Measurements from ENCODE around the gene ZNF582. TPM values are rescaled to one million over a fixed set of nuclear protein-coding genes. Genes with fewer than 3 reads are reported as not detected.
A peak's percentile ranks its signal among the peaks of the same experiment; 100 is the strongest.

Gene ZNF582
- total and polyA plus RNA-seq, 12 donors: 3.6 to 9.7 (median 7.0) TPM

GRCh38 chr19:56423276-56423984, 30.1 kb upstream of the ZNF582 start:
- DNase-seq: no peak
- Histone ChIP-seq H3K27me3 (no peaks in the 10 kb centered on the region), H3K4me3 (peak overlapping the region in 1 of 4 donors; percentile 23), H3K9me3 (replicated peaks in 1 of 3) (peaks cover 27 to 100% (median 83%) of the 10 kb centered on the region in 3 donors), H3K4me1 (replicated peaks in 1 of 2) (no peaks in the 10 kb centered on the region), H3K36me3 (replicated peaks in 1 of 2) (no peaks in the 10 kb centered on the region), H3K27ac (no peak overlapping the region)
- 87 to 95% (median 92%) methylated on average over 5 of the region's 5 CpGs for WGBS, 4 donors
- intact Hi-C loops (cut with DNase I): loop anchor here in 1 of 2 donors (10.0 kb wide), 1 partner anchor 111 kb away; the partner anchor contains the start of gene ZFP28
- no peak for TF ChIP-seq CTCF (IDR thresholded peaks at IDR 0.05)
- TF ChIP-seq POLR2A (IDR thresholded peaks at IDR 0.05): no peak

- WGBS, 4 donors: 94 to 98% (median 96%) methylated on average over 4 of the region's 4 CpGs
- intact Hi-C loops (cut with DNase I): loop anchor here in 1 of 2 donors (10.0 kb wide), 1 partner anchor 100 kb away; the partner anchor contains the start of gene ZNF471
- peak overlapping the region in 1 of 4 donors; percentile 83 for H3K4me3 ChIP-seq
These were observed 11.7 kb upstream of the ZNF582 start for GRCh38 chr19:56405062-56405461.

GRCh38 chr19:56404705-56405056, 11.3 kb upstream of the ZNF582 start:
- intact Hi-C loops (cut with DNase I): loop anchor here in 1 of 2 donors (10.0 kb wide), 1 partner anchor 100 kb away; the partner anchor contains the start of gene ZNF471
- Histone ChIP-seq H3K27me3 (no peaks in the 10 kb centered on the region), H3K27ac (peak overlapping the region in 1 of 5 donors; percentile 98), H3K4me3 (peak overlapping the region in 3 of 4 donors; percentile 33 to 83 (median 80)), H3K4me1 (replicated peaks in 1 of 2) (peaks cover 0 to 11% of the 10 kb centered on the region in 2 donors), H3K36me3 (replicated peaks in 1 of 2) (peaks cover 0 to 14% of the 10 kb centered on the region in 2 donors), H3K9me3 (replicated peaks in 1 of 3) (peaks cover 0 to 26% (median 0%) of the 10 kb centered on the region in 3 donors)
- TF ChIP-seq POLR2A (IDR thresholded peaks at IDR 0.05): no peak
- no peak for TF ChIP-seq CTCF (IDR thresholded peaks at IDR 0.05)
- peak in 3 of 7 donors; percentile 3 to 28 (median 16) for DNase-seq
- 56 to 77% (median 65%) methylated on average over 9 of the region's 9 CpGs for WGBS, 4 donors

More at GRCh38 chr19:56405062-56405461, 11.7 kb upstream of the ZNF582 start:
- Histone ChIP-seq H3K4me1 (replicated peaks in 1 of 2) (peaks cover 0 to 11% of the 10 kb centered on the region in 2 donors), H3K27ac (no peak overlapping the region), H3K9me3 (replicated peaks in 1 of 3) (peaks cover 0 to 30% (median 0%) of the 10 kb centered on the region in 3 donors), H3K27me3 (no peaks in the 10 kb centered on the region), H3K36me3 (replicated peaks in 1 of 2) (peaks cover 0 to 14% of the 10 kb centered on the region in 2 donors)
- no peak for DNase-seq
- TF ChIP-seq POLR2A (IDR thresholded peaks at IDR 0.05): no peak
- TF ChIP-seq CTCF (IDR thresholded peaks at IDR 0.05): no peak

All from adrenal gland (tissue), 12 donors.